Heart right ventricle (tissue), 16 donors: Measurements from ENCODE around the gene HSPBP1. TPM values are rescaled to one million over a fixed set of nuclear protein-coding genes. Genes with fewer than 3 reads are reported as not detected.

ENCODE experiments used
- ATAC-seq, 8 donors: fragments of 200-7000 bp; cut with Tn5 transposase; one replicate each; pipeline ENCODE4 v1.9.1; 2020; ENCODE audit warnings: mild to moderate bottlenecking in 8 of 8, moderate library complexity in 8 of 8, moderate number of reproducible peaks in 1 of 8
- DNase-seq, 2 donors: peaks; one replicate each; pipeline ENCODE4 v3.0.0-alpha.2; 2020
- H3K27ac ChIP-seq, 10 donors: fragments of 200-600 bp; sonication (generic) in 2 of 10; one replicate each; pipeline versions ENCODE4 v1.5.0 to v1.8.0; 2020 to 2022; ENCODE audit warnings: mild to moderate bottlenecking in 3 of 10
- H3K27me3 ChIP-seq, 7 donors: fragments of 200-600 bp; one replicate each; pipeline ENCODE4 v1.8.0; 2021 to 2022; ENCODE audit warnings: mild to moderate bottlenecking in 2 of 7
- H3K36me3 ChIP-seq, 9 donors: fragments of 200-600 bp; sonication (generic) in 1 of 9; one replicate each; pipeline versions ENCODE4 v1.5.0 to v1.8.0; 2020 to 2022; ENCODE audit warnings: mild to moderate bottlenecking in 2 of 9
- H3K4me1 ChIP-seq, 9 donors: fragments of 200-600 bp; sonication (generic) in 1 of 9; one replicate each; pipeline versions ENCODE4 v1.5.0 to v1.8.0; 2020 to 2022; ENCODE audit warnings: mild to moderate bottlenecking in 4 of 9
- H3K4me3 ChIP-seq, 10 donors: fragments of 200-600 bp; sonication (generic) in 2 of 10; one replicate each; pipeline versions ENCODE4 v1.5.0 to v1.8.0; 2020 to 2022; ENCODE audit warnings: mild to moderate bottlenecking in 7 of 10, moderate library complexity in 2 of 10
- H3K9me3 ChIP-seq, 11 donors: fragments of 200-600 bp in 10 of 11; sonication (generic) in 2 of 11; one replicate each; pipeline versions ENCODE4 v1.5.0 to v1.8.0; 2013 to 2022; ENCODE audit warnings: mild to moderate bottlenecking in 2 of 11, control low read depth in 1 of 11, moderate library complexity in 1 of 11
- CTCF ChIP-seq, 9 donors: fragments of 200-600 bp; sonication (generic) in 2 of 9; IDR thresholded peaks; one replicate each; pipeline versions ENCODE4 v1.5.0 to v1.8.0; 2021 to 2022; ENCODE audit warnings: antibody characterized with exemption in 9 of 9, mild to moderate bottlenecking in 5 of 9, moderate library complexity in 1 of 9
- WGBS, 2 donors: extraction: QIAGEN DNeasy Blood & Tissue Kit; methylation state at CpG; one replicate each; pipeline ENCODE4 v1.1.7; 2013; ENCODE audit warnings: inconsistent platforms in 1 of 2; 5-methylcytosine and 5-hydroxymethylcytosine counted together
- intact Hi-C, 10 donors: fragments of 100-400 bp; cut with DNase I; formaldehyde crosslinking; loops; one replicate each; pipeline versions ENCODE4 v1.11.1 to v1.14.2; 2022
- polyA plus RNA-seq, 2 donors: library from polyadenylated mRNA; stranded (reverse); fragments of 200-250 nt; gene quantifications; one replicate each; pipeline ENCODE4 v1.2.3, GENCODE V29; 2013
- total RNA-seq, 10 donors: library from RNA; stranded (reverse); fragmentation: NEBNext Ultra II Directional in 3 of 10; extraction: Animal tissue kit (Norgen Biotek cat#: 25700) in 3 of 10; gene quantifications; one replicate each; pipeline versions ENCODE4 v1.2.1 to v1.2.4, GENCODE V29; 2021 to 2023
- donor health status: Arrhythmogenic right ventricular cardiomyopathy.
- donor health status: ischemic (EF 13 %, LVEDD 7.1; RV severe dilation, severe dysfunction).
- donor health status: healthy with polysubstance abuse.
- donor health status: DM: no; HTN: yes; CAD: no.
- donor health status: DM: no; HTN: no; CAD: no.
- donor health status: ischemic (EF 25% LVEDD 6.9; RV normal size, moderate dysfunction).
- donor health status: ischemic (EF 25% LVEDD 5.7; RV mildly dilated, moderate dysfunction).
- donor health status: healthy.
- donor health status: DM: yes; HTN: yes; CAD: no.
- donor health status: Ischemic cardiomyopathy.
- donor health status: ischemic (EF 35%, LVEDD 5.7; RV mildly dilated, moderate dysfunction).
- donor health status: nonischemic (EF 11% LVEDD 7.7; RV severe dilation, severe dysfunction).
- donor health status: DM: yes; HTN: yes; CAD: no.
- donor health status: PGD.
- donor health status: ischemic (EF 29% LVEDD 5.4; RV normal size, mild dysfunction).
- donor health status: nonischemic (EF 23%, LVEDD 6.1; RV moderate dilation, normal function).

The HSPBP1 gene
- total and polyA plus RNA-seq, 12 donors = 26.7 to 83.7 (median 32.6) TPM

GRCh38 chr19:55241143-55241934, 38.6 kb downstream of the HSPBP1 start:
- Histone ChIP-seq H3K27me3 (no peaks in the 10 kb centered on the region), H3K36me3 (peaks cover 23 to 99% (median 79%) of the 10 kb centered on the region in 9 donors), H3K27ac (no peak overlapping the region), H3K9me3 (no peaks in the 10 kb centered on the region), H3K4me3 (no peak overlapping the region), H3K4me1 (no peaks in the 10 kb centered on the region)
- DNase-seq (no peak), ATAC-seq (no peak)
- TF ChIP-seq CTCF (IDR thresholded peaks at IDR 0.05) = no peak
- 90 to 93% methylated on average over 34 to 37 of the region's 37 CpGs for WGBS, 2 donors
- intact Hi-C loops = no loop called here

DNA sequence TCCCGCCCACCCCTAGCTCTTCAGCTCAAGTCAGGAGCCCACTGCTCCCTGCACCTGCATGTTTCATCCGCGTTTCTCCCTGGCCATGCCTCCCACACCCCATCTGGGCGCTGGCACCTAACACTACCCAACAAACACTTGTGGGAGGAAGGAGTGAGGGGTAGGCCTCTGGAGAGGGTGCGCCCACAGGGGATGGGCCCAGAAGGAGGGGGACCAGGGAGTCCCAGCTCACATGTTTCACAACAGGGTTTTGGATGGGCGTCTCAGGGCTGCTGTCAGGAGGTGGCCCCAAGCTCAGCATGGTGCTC, 39.2 kb downstream of the HSPBP1 start:
- ATAC-seq (no peak), DNase-seq (no peak)
- no peaks in the 10 kb centered on the region for H3K4me1 ChIP-seq
- H3K36me3 ChIP-seq = peaks cover 23 to 99% (median 86%) of the 10 kb centered on the region in 9 donors
- H3K9me3 ChIP-seq = no peaks in the 10 kb centered on the region
- TF ChIP-seq CTCF (IDR thresholded peaks at IDR 0.05) = no peak
- no peak overlapping the region for H3K27ac ChIP-seq
- intact Hi-C loops = no loop called here
- no peak overlapping the region for H3K4me3 ChIP-seq
- no peaks in the 10 kb centered on the region for H3K27me3 ChIP-seq
- WGBS, 2 donors = 92 to 96% methylated on average over 6 of the region's 6 CpGs

GRCh38 chr19:55239004-55239403, 40.9 kb downstream of the HSPBP1 start:
- Histone ChIP-seq H3K4me3 (no peak overlapping the region), H3K27me3 (no peaks in the 10 kb centered on the region), H3K36me3 (peaks cover 23 to 99% (median 78%) of the 10 kb centered on the region in 9 donors), H3K9me3 (no peaks in the 10 kb centered on the region), H3K4me1 (no peaks in the 10 kb centered on the region), H3K27ac (no peak overlapping the region)
- WGBS, 2 donors = 92 to 93% methylated on average over 12 of the region's 12 CpGs
- ATAC-seq (no peak), DNase-seq (no peak)
- no peak for TF ChIP-seq CTCF (IDR thresholded peaks at IDR 0.05)
- intact Hi-C loops = no loop called here

- 94 to 95% methylated on average over 8 of the region's 8 CpGs for WGBS, 2 donors
- H3K27me3 ChIP-seq = no peaks in the 10 kb centered on the region
These were observed 41.9 kb downstream of the HSPBP1 start for GRCh38 chr19:55238030-55238429.

More at GRCh38 chr19:55238030-55238429, 41.9 kb downstream of the HSPBP1 start:
- H3K9me3 ChIP-seq = no peaks in the 10 kb centered on the region
- no peak for TF ChIP-seq CTCF (IDR thresholded peaks at IDR 0.05)
- peaks cover 23 to 99% (median 81%) of the 10 kb centered on the region in 9 donors for H3K36me3 ChIP-seq
- ATAC-seq (no peak), DNase-seq (no peak)
- H3K4me1 ChIP-seq = no peaks in the 10 kb centered on the region
- no peak overlapping the region for H3K4me3 ChIP-seq
- no peak overlapping the region for H3K27ac ChIP-seq
- intact Hi-C loops = no loop called here
